GM04504 (cell line): ENCODE data around the gene CPOX.

ENCODE experiments used
- DNase-seq: peaks from one replicate; pipeline ENCODE4 v3.0.0-alpha.2; 2012; ENCODE audit warnings: low read depth

CPOX gene

GRCh38 chr3:98596087-98596486 is 2.7 kb upstream of the CPOX start:
- DNase-seq: no peak

GRCh38 chr3:98594628-98595324 is 1.4 kb upstream of the CPOX start:
- no peak for DNase-seq

- no peak for DNase-seq
These were observed 971 bp downstream of the CPOX start for GRCh38 chr3:98592345-98592935.

GRCh38 chr3:98589331-98590036 is 3.9 kb downstream of the CPOX start:
- no peak for DNase-seq

GRCh38 chr3:98588065-98588464 is 5.3 kb downstream of the CPOX start:
- no peak for DNase-seq

- no peak for DNase-seq
These were observed 5.8 kb downstream of the CPOX start for GRCh38 chr3:98587654-98588053.

GRCh38 chr3:98584547-98584946 is 8.9 kb downstream of the CPOX start:
- no peak for DNase-seq

- no peak for DNase-seq
These were observed 9.6 kb downstream of the CPOX start for GRCh38 chr3:98583766-98584165.

- no peak for DNase-seq
These were observed 11.4 kb downstream of the CPOX start for GRCh38 chr3:98582042-98582441.

- no peak for DNase-seq
These were observed 11.9 kb downstream of the CPOX start for GRCh38 chr3:98581474-98581873.

- no peak for DNase-seq
These were observed 12.7 kb downstream of the CPOX start for GRCh38 chr3:98580401-98581386.

GRCh38 chr3:98577178-98577895 is 16.1 kb downstream of the CPOX start:
- DNase-seq: peak; percentile 28

- no peak for DNase-seq
These were observed 19.3 kb downstream of the CPOX start for GRCh38 chr3:98574132-98574531.

GRCh38 chr3:98573181-98573728 is 20.2 kb downstream of the CPOX start:
- DNase-seq: no peak

GRCh38 chr3:98568402-98568801 is 25.0 kb downstream of the CPOX start:
- no peak for DNase-seq

GRCh38 chr3:98567666-98568270 is 25.6 kb downstream of the CPOX start:
- no peak for DNase-seq

- no peak for DNase-seq
These were observed 27.6 kb downstream of the CPOX start for GRCh38 chr3:98565843-98566242.

GRCh38 chr3:98565237-98565643 is 28.2 kb downstream of the CPOX start:
- DNase-seq: peak; percentile 18

- DNase-seq: no peak
These were observed 29.0 kb downstream of the CPOX start for GRCh38 chr3:98564282-98565005.

GRCh38 chr3:98563661-98564281 is 29.6 kb downstream of the CPOX start:
- DNase-seq: peak; percentile 41
